Immature natural killer cell (primary cell): ENCODE results near the gene SH2B2. TPM values are rescaled to one million over a fixed set of nuclear protein-coding genes. Genes with fewer than 3 reads are reported as not detected.
"Not testable (repeated sequence)": the region's sequence is repeated elsewhere in the genome, so short reads cannot be mapped to it uniquely, and the experiment has no call there.

Experiments
- DNase-seq, 3 donors: peaks; one replicate each; pipeline ENCODE4 v3.0.0; 2022; ENCODE audit warnings: mixed read lengths in 1 of 3
- H3K27ac Mint-ChIP-seq, 6 donors: one replicate each; pipeline ENCODE4 v1.8.0; 2020; ENCODE audit warnings: mixed read lengths in 6 of 6, mild to moderate bottlenecking in 5 of 6, inconsistent platforms in 4 of 6, moderate library complexity in 3 of 6
- H3K27me3 Mint-ChIP-seq, 3 donors: one replicate each; pipeline ENCODE4 v1.8.0; 2020 to 2021; ENCODE audit warnings: low read depth in 3 of 3, mild to moderate bottlenecking in 3 of 3, mixed read lengths in 3 of 3, moderate library complexity in 3 of 3, inconsistent platforms in 1 of 3
- H3K36me3 Mint-ChIP-seq, 3 donors: one replicate each; pipeline ENCODE4 v1.8.0; 2020; ENCODE audit warnings: mixed read lengths in 3 of 3, inconsistent platforms in 2 of 3, mild to moderate bottlenecking in 2 of 3
- H3K4me1 Mint-ChIP-seq, 2 donors: one replicate each; pipeline ENCODE4 v1.8.0; 2020; ENCODE audit warnings: inconsistent platforms in 2 of 2, mild to moderate bottlenecking in 2 of 2, mixed read lengths in 2 of 2, moderate library complexity in 1 of 2
- H3K4me3 Mint-ChIP-seq, 5 donors: one replicate each; pipeline ENCODE4 v1.8.0; 2020; ENCODE audit warnings: mild to moderate bottlenecking in 5 of 5, mixed read lengths in 5 of 5, inconsistent platforms in 3 of 5, moderate library complexity in 3 of 5
- H3K9me3 Mint-ChIP-seq, 6 donors: one replicate each; pipeline ENCODE4 v1.8.0; 2020; ENCODE audit warnings: mild to moderate bottlenecking in 6 of 6, mixed read lengths in 6 of 6, inconsistent platforms in 4 of 6, moderate library complexity in 3 of 6
- polyA plus RNA-seq, 3 donors: library from polyadenylated mRNA; unstranded; fragments of 300-500 nt; fragmentation: Illumina TruSeq; gene quantifications; one replicate each; pipeline ENCODE4 v1.2.3, GENCODE V29; 2021

SH2B2 gene
- polyA plus RNA-seq, 3 donors from 2014 or later: 1.1 TPM; not detected in 2

- Mint-ChIP-seq H3K36me3 (no peaks in the 10 kb centered on the region), H3K4me1 (no peaks in the 10 kb centered on the region), H3K27ac (no peak overlapping the region), H3K9me3 (no peaks in the 10 kb centered on the region), H3K27me3 (peaks cover 0 to 13% (median 3%) of the 10 kb centered on the region in 3 donors), H3K4me3 (no peak overlapping the region)
- no peak for DNase-seq
These were observed 11.0 kb downstream of the SH2B2 start for GRCh38 chr7:102297487-102298218.

GRCh38 chr7:102300643-102301221 is 14.1 kb downstream of the SH2B2 start:
- H3K4me3 Mint-ChIP-seq: no peak overlapping the region
- H3K4me1 Mint-ChIP-seq: peaks cover 5 to 10% of the 10 kb centered on the region in 2 donors
- H3K27me3 Mint-ChIP-seq: peaks cover 0 to 7% (median 2%) of the 10 kb centered on the region in 3 donors
- DNase-seq: no peak
- no peak overlapping the region for H3K27ac Mint-ChIP-seq
- no peaks in the 10 kb centered on the region for H3K36me3 Mint-ChIP-seq
- H3K9me3 Mint-ChIP-seq: no peaks in the 10 kb centered on the region

- peaks cover 7 to 12% of the 10 kb centered on the region in 2 donors for H3K4me1 Mint-ChIP-seq
- not testable (repeated sequence) for H3K4me3 Mint-ChIP-seq, H3K27me3 Mint-ChIP-seq, DNase-seq, H3K27ac Mint-ChIP-seq, H3K9me3 Mint-ChIP-seq, H3K36me3 Mint-ChIP-seq
These were observed 14.7 kb downstream of the SH2B2 start for GRCh38 chr7:102301367-102301766.

GRCh38 chr7:102302025-102302424 is 15.4 kb downstream of the SH2B2 start:
- Mint-ChIP-seq H3K27ac (no peak overlapping the region), H3K4me1 (peaks cover 7 to 17% of the 10 kb centered on the region in 2 donors), H3K36me3 (no peaks in the 10 kb centered on the region), H3K9me3 (no peaks in the 10 kb centered on the region), H3K4me3 (no peak overlapping the region), H3K27me3 (peaks cover 0 to 4% (median 2%) of the 10 kb centered on the region in 3 donors)
- no peak for DNase-seq

- no peaks in the 10 kb centered on the region for H3K36me3 Mint-ChIP-seq
- no peak overlapping the region for H3K4me3 Mint-ChIP-seq
- no peak overlapping the region for H3K27ac Mint-ChIP-seq
- H3K4me1 Mint-ChIP-seq: peaks cover 7 to 19% of the 10 kb centered on the region in 2 donors
- H3K9me3 Mint-ChIP-seq: no peaks in the 10 kb centered on the region
- H3K27me3 Mint-ChIP-seq: no peaks in the 10 kb centered on the region
- DNase-seq: no peak
These were observed 17.2 kb downstream of the SH2B2 start for GRCh38 chr7:102303669-102304422.

GRCh38 chr7:102304668-102305067 is 18.0 kb downstream of the SH2B2 start:
- H3K27me3 Mint-ChIP-seq: peaks cover 0 to 1% (median 0%) of the 10 kb centered on the region in 3 donors
- DNase-seq: no peak
- no peak overlapping the region for H3K4me3 Mint-ChIP-seq
- no peaks in the 10 kb centered on the region for H3K36me3 Mint-ChIP-seq
- H3K27ac Mint-ChIP-seq: no peak overlapping the region
- no peaks in the 10 kb centered on the region for H3K9me3 Mint-ChIP-seq
- peaks cover 7 to 19% of the 10 kb centered on the region in 2 donors for H3K4me1 Mint-ChIP-seq

GRCh38 chr7:102305414-102306268 is 19.0 kb downstream of the SH2B2 start:
- Mint-ChIP-seq H3K9me3 (no peaks in the 10 kb centered on the region), H3K27me3 (peaks cover 0 to 1% (median 0%) of the 10 kb centered on the region in 3 donors), H3K27ac (peak overlapping the region in 5 of 6 donors; percentile 77 to 90 (median 83)), H3K4me1 (peaks cover 7 to 19% of the 10 kb centered on the region in 2 donors), H3K4me3 (peak overlapping the region; percentile 66 to 79 (median 71)), H3K36me3 (no peaks in the 10 kb centered on the region)
- DNase-seq: peak; percentile 27 to 45 (median 32)

GRCh38 chr7:102306916-102307677 is 20.4 kb downstream of the SH2B2 start:
- DNase-seq: peak in 1 of 3 donors; percentile 18
- H3K36me3 Mint-ChIP-seq: no peaks in the 10 kb centered on the region
- H3K4me1 Mint-ChIP-seq: peaks cover 7 to 19% of the 10 kb centered on the region in 2 donors
- peak overlapping the region in 2 of 6 donors; percentile 64 to 76 for H3K27ac Mint-ChIP-seq
- peak overlapping the region in 2 of 5 donors; percentile 8 to 60 for H3K4me3 Mint-ChIP-seq
- H3K27me3 Mint-ChIP-seq: peaks cover 0 to 1% (median 0%) of the 10 kb centered on the region in 3 donors
- H3K9me3 Mint-ChIP-seq: no peaks in the 10 kb centered on the region

- no peak for DNase-seq
- Mint-ChIP-seq H3K9me3 (no peaks in the 10 kb centered on the region), H3K36me3 (no peaks in the 10 kb centered on the region), H3K27ac (no peak overlapping the region), H3K4me1 (peaks cover 5 to 12% of the 10 kb centered on the region in 2 donors), H3K4me3 (no peak overlapping the region), H3K27me3 (peaks cover 0 to 1% (median 0%) of the 10 kb centered on the region in 3 donors)
These were observed 23.7 kb downstream of the SH2B2 start for GRCh38 chr7:102310414-102310815.

- H3K9me3 Mint-ChIP-seq: no peaks in the 10 kb centered on the region
- peaks cover 0 to 1% (median 0%) of the 10 kb centered on the region in 3 donors for H3K27me3 Mint-ChIP-seq
- no peak overlapping the region for H3K4me3 Mint-ChIP-seq
- H3K36me3 Mint-ChIP-seq: no peaks in the 10 kb centered on the region
- H3K4me1 Mint-ChIP-seq: peaks cover 0 to 1% of the 10 kb centered on the region in 2 donors
- no peak for DNase-seq
- no peak overlapping the region for H3K27ac Mint-ChIP-seq
These were observed 25.6 kb downstream of the SH2B2 start for GRCh38 chr7:102312317-102312716.

- no peak for DNase-seq
- no peaks in the 10 kb centered on the region for H3K36me3 Mint-ChIP-seq
- H3K27me3 Mint-ChIP-seq: peaks cover 0 to 1% (median 0%) of the 10 kb centered on the region in 3 donors
- no peaks in the 10 kb centered on the region for H3K4me1 Mint-ChIP-seq
- no peaks in the 10 kb centered on the region for H3K9me3 Mint-ChIP-seq
- H3K4me3 Mint-ChIP-seq: no peak overlapping the region
- H3K27ac Mint-ChIP-seq: no peak overlapping the region
These were observed 27.5 kb downstream of the SH2B2 start for GRCh38 chr7:102313997-102314780.
